Gastroesophageal sphincter (tissue), 4 donors: ENCODE results near the gene RBPJ. TPM values are rescaled to one million over a fixed set of nuclear protein-coding genes. Genes with fewer than 3 reads are reported as not detected.

Experiments
- ATAC-seq: fragments of 150-250 bp; one replicate; pipeline ENCODE4 v1.9.1; 2016; ENCODE audit warnings: mild to moderate bottlenecking, moderate library complexity
- H3K27ac ChIP-seq, 4 donors: fragments of 200-600 bp; sonication (generic) in 3 of 4; 1 replicate in 3 of 4; 2 replicates in 1 of 4; pipeline ENCODE4 v1.5.1; 2016 to 2019
- H3K27me3 ChIP-seq: fragments of 200-600 bp; sonication (generic); one replicate; pipeline ENCODE4 v1.5.1; 2019
- H3K36me3 ChIP-seq, 2 donors: fragments of 200-600 bp; sonication (generic); one replicate each; pipeline ENCODE4 v1.5.1; 2019; ENCODE audit warnings: control low read depth in 1 of 2
- H3K4me1 ChIP-seq, 3 donors: fragments of 200-600 bp; sonication (generic); 1 replicate in 2 of 3; 2 replicates in 1 of 3; pipeline ENCODE4 v1.5.1; 2016 to 2019; ENCODE audit warnings: control low read depth in 2 of 3
- H3K4me3 ChIP-seq, 2 donors: fragments of 200-600 bp; sonication (generic); one replicate each; pipeline ENCODE4 v1.5.1; 2019; ENCODE audit warnings: mild to moderate bottlenecking in 1 of 2, moderate library complexity in 1 of 2
- H3K9me3 ChIP-seq, 3 donors: fragments of 200-600 bp; sonication (generic); one replicate each; pipeline ENCODE4 v1.5.1; 2017 to 2019; ENCODE audit warnings: control low read depth in 2 of 3
- CTCF ChIP-seq, 4 experiments: fragments of 200-600 bp in 2 of 4; fragments of 450-650 bp in 2 of 4; sonication (generic) in 1 of 4; IDR thresholded peaks; one replicate each; pipeline ENCODE4 v1.5.1; 2017 to 2019; ENCODE audit warnings: antibody characterized with exemption in 4 of 4, mild to moderate bottlenecking in 2 of 4, moderate library complexity in 2 of 4
- EP300 ChIP-seq: sonication (generic); formaldehyde crosslinking; IDR thresholded peaks from one replicate; pipeline ENCODE4 v1.6.1; 2017; ENCODE audit warnings: antibody characterized with exemption, mild to moderate bottlenecking
- POLR2A ChIP-seq, 2 donors: fragments of 450-650 bp; IDR thresholded peaks; one replicate each; pipeline ENCODE4 v1.6.1; 2017; ENCODE audit warnings: antibody characterized with exemption in 2 of 2, mild to moderate bottlenecking in 2 of 2, moderate library complexity in 1 of 2
- POLR2AphosphoS5 ChIP-seq: sonication (generic); formaldehyde crosslinking; IDR thresholded peaks from one replicate; pipeline ENCODE4 v1.6.1; 2017; ENCODE audit warnings: antibody characterized with exemption
- WGBS, 2 donors: methylation state at CpG; one replicate each; pipeline ENCODE4 v1.1.5; 2018; ENCODE audit warnings: low coverage in 1 of 2; 5-methylcytosine and 5-hydroxymethylcytosine counted together
- total RNA-seq, 4 donors: library from RNA; depleted of rRNA; stranded (reverse); fragments of >200 nt; gene quantifications; one replicate each; pipeline ENCODE4 v1.1.0, GENCODE V29; 2016

The RBPJ gene
- total RNA-seq, 4 donors from 2014 or later = 49.5 to 128 (median 77.6) TPM

- 74 to 83% methylated on average over 9 to 10 of the region's 15 CpGs for WGBS, 2 donors
- Histone ChIP-seq H3K9me3 (peaks cover 0 to 10% (median 0%) of the 10 kb centered on the region in 3 donors), H3K27ac (no peak overlapping the region), H3K36me3 (no peaks in the 10 kb centered on the region), H3K4me3 (no peak overlapping the region), H3K4me1 (no peaks in the 10 kb centered on the region), H3K27me3 (no peaks in the 10 kb centered on the region)
- TF ChIP-seq EP300 (no peak), POLR2A (IDR thresholded peaks at IDR 0.05) (no peak), POLR2AphosphoS5 (no peak), CTCF (IDR thresholded peaks at IDR 0.05) (no peak)
- no peak for ATAC-seq
Measured at GRCh38 chr4:26452565-26453531, 132.0 kb downstream of the RBPJ start.

DNA sequence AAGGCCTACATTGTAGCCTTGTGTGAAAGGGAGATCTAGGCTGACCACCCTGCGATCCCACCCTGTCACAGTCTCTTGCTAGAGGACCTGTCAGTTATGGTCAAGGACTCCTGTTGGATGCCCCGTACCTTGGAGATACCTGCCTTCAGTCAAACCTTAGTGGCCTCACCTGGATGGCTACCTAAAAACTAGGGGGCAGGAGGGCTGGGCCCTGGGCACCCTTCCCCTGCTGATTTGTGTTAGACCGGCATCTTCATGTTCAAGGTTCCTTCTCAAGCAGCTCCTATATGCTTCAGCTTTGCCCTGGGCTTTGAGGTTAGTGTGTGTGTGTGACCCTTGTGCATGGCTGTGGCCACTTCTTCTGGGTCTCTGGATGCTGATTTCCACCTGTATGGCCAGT lies 134.1 kb downstream of the RBPJ start:
- 100% methylated on average over 2 of the region's 3 CpGs; no CpG with 5 or more reads in 1 of the 2 donors for WGBS, 2 donors
- H3K27me3 ChIP-seq = no peaks in the 10 kb centered on the region
- H3K36me3 ChIP-seq = no peaks in the 10 kb centered on the region
- peaks cover 0 to 13% (median 0%) of the 10 kb centered on the region in 3 donors for H3K4me1 ChIP-seq
- no peak for TF ChIP-seq POLR2AphosphoS5
- no peak for TF ChIP-seq CTCF (IDR thresholded peaks at IDR 0.05)
- no peak for TF ChIP-seq EP300
- no peak for TF ChIP-seq POLR2A (IDR thresholded peaks at IDR 0.05)
- no peak for ATAC-seq
- peaks cover 0 to 10% (median 0%) of the 10 kb centered on the region in 3 donors for H3K9me3 ChIP-seq
- no peak overlapping the region for H3K27ac ChIP-seq
- H3K4me3 ChIP-seq = no peak overlapping the region

DNA sequence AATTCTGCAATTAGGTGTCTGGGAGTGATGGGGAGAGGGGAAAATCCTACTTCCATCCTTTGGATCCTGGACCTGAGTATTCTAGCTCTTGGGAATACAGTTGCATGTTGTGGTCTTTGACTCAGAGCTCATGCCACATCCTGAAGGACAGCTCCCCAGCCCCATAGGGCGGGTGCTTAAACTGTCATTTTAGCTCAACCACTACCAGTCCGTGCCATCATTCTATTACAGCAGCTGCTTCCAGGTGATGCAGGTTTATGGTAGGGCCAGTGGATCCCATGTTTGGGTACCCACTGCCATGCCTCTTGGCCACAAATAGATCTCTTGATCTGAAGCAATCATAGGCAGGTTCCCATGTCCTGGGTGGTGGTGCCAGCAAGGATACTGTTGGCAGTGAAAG lies 134.8 kb downstream of the RBPJ start:
- ATAC-seq = no peak
- Histone ChIP-seq H3K4me1 (peaks cover 0 to 14% (median 0%) of the 10 kb centered on the region in 3 donors), H3K4me3 (no peak overlapping the region), H3K36me3 (no peaks in the 10 kb centered on the region), H3K27me3 (no peaks in the 10 kb centered on the region), H3K9me3 (peaks cover 0 to 10% (median 0%) of the 10 kb centered on the region in 3 donors), H3K27ac (no peak overlapping the region)
- TF ChIP-seq CTCF (IDR thresholded peaks at IDR 0.05) (no peak), POLR2A (IDR thresholded peaks at IDR 0.05) (no peak), EP300 (no peak), POLR2AphosphoS5 (no peak)
- WGBS, 2 donors = 71 to 100% methylated on average over 1 of the region's 2 CpGs

- TF ChIP-seq CTCF (IDR thresholded peaks at IDR 0.05) (no peak), EP300 (no peak), POLR2AphosphoS5 (no peak), POLR2A (IDR thresholded peaks at IDR 0.05) (no peak)
- peaks cover 0 to 19% (median 0%) of the 10 kb centered on the region in 3 donors for H3K4me1 ChIP-seq
- no peak for ATAC-seq
- H3K36me3 ChIP-seq = no peaks in the 10 kb centered on the region
- peaks cover 0 to 10% (median 0%) of the 10 kb centered on the region in 3 donors for H3K9me3 ChIP-seq
- WGBS, 2 donors = 97 to 100% methylated on average over 3 to 5 of the region's 6 CpGs
- no peak overlapping the region for H3K27ac ChIP-seq
- no peaks in the 10 kb centered on the region for H3K27me3 ChIP-seq
- no peak overlapping the region for H3K4me3 ChIP-seq
Measured at GRCh38 chr4:26457412-26457811, 136.6 kb downstream of the RBPJ start.
